Measurements from ENCODE around the gene RAB24. TPM values are rescaled to one million over a fixed set of nuclear protein-coding genes. Genes with fewer than 3 reads are reported as not detected.

Gene RAB24
- total and polyA plus RNA-seq, 12 donors: 29.4 to 134 (median 51.6) TPM

GRCh38 chr5:177351392-177352329 is 48.1 kb upstream of the RAB24 start, which contains the start of gene LMAN2:
Gene LMAN2 (minus strand): TSS chr5:177351668. CDS start chr5:177351647, 21 bp downstream.
- peaks cover 0 to 10% of the 10 kb centered on the region in 2 donors for H3K36me3 ChIP-seq (replicated peaks in 1 of 2)
- DNase-seq: peak; percentile 92 to 98 (median 95)
- H3K9me3 ChIP-seq (replicated peaks in 1 of 3): no peaks in the 10 kb centered on the region
- TF ChIP-seq, protein P1, sequence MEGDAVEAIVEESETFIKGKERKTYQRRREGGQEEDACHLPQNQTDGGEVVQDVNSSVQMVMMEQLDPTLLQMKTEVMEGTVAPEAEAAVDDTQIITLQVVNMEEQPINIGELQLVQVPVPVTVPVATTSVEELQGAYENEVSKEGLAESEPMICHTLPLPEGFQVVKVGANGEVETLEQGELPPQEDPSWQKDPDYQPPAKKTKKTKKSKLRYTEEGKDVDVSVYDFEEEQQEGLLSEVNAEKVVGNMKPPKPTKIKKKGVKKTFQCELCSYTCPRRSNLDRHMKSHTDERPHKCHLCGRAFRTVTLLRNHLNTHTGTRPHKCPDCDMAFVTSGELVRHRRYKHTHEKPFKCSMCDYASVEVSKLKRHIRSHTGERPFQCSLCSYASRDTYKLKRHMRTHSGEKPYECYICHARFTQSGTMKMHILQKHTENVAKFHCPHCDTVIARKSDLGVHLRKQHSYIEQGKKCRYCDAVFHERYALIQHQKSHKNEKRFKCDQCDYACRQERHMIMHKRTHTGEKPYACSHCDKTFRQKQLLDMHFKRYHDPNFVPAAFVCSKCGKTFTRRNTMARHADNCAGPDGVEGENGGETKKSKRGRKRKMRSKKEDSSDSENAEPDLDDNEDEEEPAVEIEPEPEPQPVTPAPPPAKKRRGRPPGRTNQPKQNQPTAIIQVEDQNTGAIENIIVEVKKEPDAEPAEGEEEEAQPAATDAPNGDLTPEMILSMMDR (IDR thresholded peaks at IDR 0.05): no peak
- TF ChIP-seq POLR2A (IDR thresholded peaks at IDR 0.05): peak; percentile 35 to 40
- peak within 1 kb of the TSS; percentile 69 to 94 (median 86) for H3K27ac ChIP-seq
- H3K4me3 ChIP-seq: peak within 1 kb of the TSS; percentile 50 to 99 (median 83)
- intact Hi-C loops (cut with DNase I): no loop called here
- 5 to 7% (median 6%) methylated on average over 39 to 55 of the region's 55 CpGs for WGBS, 4 donors
- H3K27me3 ChIP-seq: no peaks in the 10 kb centered on the region
- peaks cover 17 to 35% of the 10 kb centered on the region in 2 donors for H3K4me1 ChIP-seq (replicated peaks in 1 of 2)

DNA sequence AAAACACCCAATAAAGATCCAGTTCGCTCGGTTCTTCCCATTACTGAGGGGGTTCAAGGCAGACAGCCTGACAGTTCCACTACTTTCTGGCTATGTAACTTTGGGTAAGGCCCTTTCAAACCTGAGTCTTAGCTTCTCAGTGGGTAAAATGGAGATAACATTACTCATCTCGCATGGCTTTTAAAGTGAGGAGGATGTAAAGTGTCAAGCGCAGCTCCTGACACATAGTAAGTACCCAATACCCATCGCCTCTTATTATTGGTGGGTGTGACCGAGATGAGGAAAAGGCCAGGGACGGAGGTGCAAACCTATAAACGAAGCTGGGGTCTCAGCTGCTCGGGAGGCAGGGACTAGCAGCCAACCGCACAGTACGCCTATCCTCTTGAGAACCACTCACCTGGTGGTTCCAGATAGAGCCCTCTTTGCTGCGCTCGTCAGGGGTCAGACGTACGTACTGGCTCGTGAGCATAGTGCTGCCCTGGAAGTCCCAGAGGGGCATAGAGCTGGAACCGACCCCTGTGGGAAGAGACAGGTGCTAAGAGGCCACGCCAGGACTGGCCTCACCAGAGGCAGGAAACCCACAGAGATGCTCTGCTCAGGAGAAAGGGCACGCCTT is 47.4 kb upstream of the RAB24 start:
- peaks cover 17 to 39% of the 10 kb centered on the region in 2 donors for H3K4me1 ChIP-seq (replicated peaks in 1 of 2)
- intact Hi-C loops (cut with DNase I): no loop called here

GRCh38 chr5:177349762-177350161 is 46.2 kb upstream of the RAB24 start:
- H3K27me3 ChIP-seq: no peaks in the 10 kb centered on the region
- DNase-seq: no peak
- no peak overlapping the region for H3K27ac ChIP-seq
- H3K9me3 ChIP-seq (replicated peaks in 1 of 3): no peaks in the 10 kb centered on the region
- intact Hi-C loops (cut with DNase I): no loop called here
- no peak overlapping the region for H3K4me3 ChIP-seq
- 81 to 89% (median 85%) methylated on average over 5 of the region's 5 CpGs for WGBS, 4 donors
- H3K36me3 ChIP-seq (replicated peaks in 1 of 2): peaks cover 0 to 10% of the 10 kb centered on the region in 2 donors
- TF ChIP-seq, protein P1 (IDR thresholded peaks at IDR 0.05): no peak
- no peak for TF ChIP-seq POLR2A (IDR thresholded peaks at IDR 0.05)
- H3K4me1 ChIP-seq (replicated peaks in 1 of 2): peaks cover 17 to 39% of the 10 kb centered on the region in 2 donors

More for the DNA sequence above, 47.4 kb upstream of the RAB24 start:
- WGBS, 4 donors: 10 to 13% (median 12%) methylated on average over 11 to 19 of the region's 19 CpGs
- DNase-seq: no peak
- no peak for TF ChIP-seq POLR2A (IDR thresholded peaks at IDR 0.05)
- TF ChIP-seq, protein P1 (IDR thresholded peaks at IDR 0.05): no peak
- Histone ChIP-seq H3K9me3 (replicated peaks in 1 of 3) (no peaks in the 10 kb centered on the region), H3K27me3 (no peaks in the 10 kb centered on the region), H3K4me3 (peak overlapping the region; percentile 50 to 99 (median 83)), H3K36me3 (replicated peaks in 1 of 2) (peaks cover 0 to 10% of the 10 kb centered on the region in 2 donors), H3K27ac (peak overlapping the region in 4 of 5 donors; percentile 80 to 94 (median 88))

- no peak for TF ChIP-seq POLR2A (IDR thresholded peaks at IDR 0.05)
- TF ChIP-seq, protein P1 (IDR thresholded peaks at IDR 0.05): no peak
- Histone ChIP-seq H3K9me3 (replicated peaks in 1 of 3) (no peaks in the 10 kb centered on the region), H3K27me3 (no peaks in the 10 kb centered on the region), H3K36me3 (replicated peaks in 1 of 2) (peaks cover 0 to 10% of the 10 kb centered on the region in 2 donors), H3K4me1 (replicated peaks in 1 of 2) (peaks cover 17 to 39% of the 10 kb centered on the region in 2 donors), H3K4me3 (no peak overlapping the region), H3K27ac (no peak overlapping the region)
- DNase-seq: no peak
- WGBS, 4 donors: 64 to 71% (median 69%) methylated on average over 3 of the region's 3 CpGs
- intact Hi-C loops (cut with DNase I): no loop called here
Measured at GRCh38 chr5:177349362-177349647, 45.8 kb upstream of the RAB24 start.
